SU-DHL-6 (cell line): ENCODE measurements around the gene PTK6.
A peak's percentile ranks its signal among the peaks of the same experiment; 100 is the strongest.

Source experiments
- H2AFZ ChIP-seq: fragments of 200-600 bp; sonication (generic); 2 replicates; pipeline ENCODE4 v1.6.1; 2014; ENCODE audit warnings: low read depth, mild to moderate bottlenecking, moderate library complexity, mixed read lengths, antibody characterized with exemption, low read length; ENCODE audit not compliant: severe bottlenecking
- H3F3A ChIP-seq: fragments of 200-600 bp; shearing (Covaris generic); 2 replicates; pipeline ENCODE4 v1.6.0; 2016; ENCODE audit warnings: antibody characterized with exemption, mild to moderate bottlenecking; ENCODE audit not compliant: insufficient read depth
- H3K27ac ChIP-seq: fragments of 200-600 bp; sonication (generic); 2 replicates; pipeline ENCODE4 v1.5.1; 2016; ENCODE audit warnings: low read depth, mild to moderate bottlenecking, low read length, moderate library complexity, mixed read lengths
- H3K27me3 ChIP-seq: fragments of 200-600 bp; sonication (generic), shearing (Covaris generic); 2 replicates; pipeline ENCODE4 v1.6.0; 2014; ENCODE audit warnings: mild to moderate bottlenecking, low read length
- H3K36me3 ChIP-seq: fragments of 200-600 bp; sonication (generic); 2 replicates; pipeline ENCODE4 v1.6.1; 2014; ENCODE audit warnings: mild to moderate bottlenecking, low read length, mixed read lengths
- H3K4me2 ChIP-seq: fragments of 300-600, 200-600 bp; shearing (Covaris generic), sonication (generic); 2 replicates; pipeline ENCODE4 v1.6.0; 2014; ENCODE audit warnings: low read length, low read depth, mild to moderate bottlenecking; ENCODE audit not compliant: poor library complexity, severe bottlenecking
- H3K4me3 ChIP-seq: fragments of 200-600 bp; sonication (generic); 2 replicates; pipeline ENCODE4 v1.5.1; 2014; ENCODE audit warnings: antibody characterized with exemption, low read length, mild to moderate bottlenecking, mixed read lengths; ENCODE audit not compliant: insufficient read depth, poor library complexity, severe bottlenecking
- H3K79me2 ChIP-seq: fragments of 200-600 bp; sonication (generic); 2 replicates; pipeline ENCODE4 v1.6.1; 2014; ENCODE audit warnings: mild to moderate bottlenecking, low read length, moderate library complexity; ENCODE audit not compliant: insufficient read depth
- H3K9ac ChIP-seq: fragments of 200-600 bp; sonication (generic); 2 replicates; pipeline ENCODE4 v1.7.0; 2014; ENCODE audit warnings: mild to moderate bottlenecking, low read length
- H3K9me2 ChIP-seq: fragments of 200-600 bp; sonication (generic); replicated peaks from 2 replicates; pipeline ENCODE4 v1.6.1; 2014; ENCODE audit warnings: low read length; ENCODE audit not compliant: insufficient read depth
- H3K9me3 ChIP-seq: fragments of 200-600 bp; sonication (generic); 2 replicates; pipeline ENCODE4 v1.6.1; 2014; ENCODE audit warnings: low read length, mixed read lengths; ENCODE audit not compliant: insufficient read depth
- H4K20me1 ChIP-seq: fragments of 200-600 bp; sonication (generic); 2 replicates; pipeline ENCODE4 v1.6.1; 2014; ENCODE audit warnings: low read depth, mild to moderate bottlenecking, antibody characterized with exemption, low read length, moderate library complexity, mixed read lengths
- CTCF ChIP-seq: fragments of 200-600 bp; sonication (generic); IDR thresholded peaks from one replicate; pipeline ENCODE4 v1.5.1; 2017; ENCODE audit warnings: antibody characterized with exemption, mild to moderate bottlenecking, low read length, moderate library complexity; ENCODE audit not compliant: insufficient read depth, poor library complexity, severe bottlenecking
- EZH2phosphoT487 ChIP-seq: fragments of 200-600 bp; sonication (generic), shearing (Covaris generic); conservative IDR thresholded peaks from 2 replicates; pipeline ENCODE4 v1.6.1; 2018; ENCODE audit warnings: mild to moderate bottlenecking, antibody characterized with exemption, low read length, moderate library complexity, mixed read lengths

PTK6 gene

GRCh38 chr20:63574829-63575743, 37.9 kb upstream of the PTK6 start:
- H3K79me2 ChIP-seq = no peaks in the 10 kb centered on the region
- H3F3A ChIP-seq = no peaks in the 10 kb centered on the region
- H3K9me2 ChIP-seq = no peaks in the 10 kb centered on the region
- H3K27me3 ChIP-seq = no peaks in the 10 kb centered on the region
- H3K27ac ChIP-seq = no peak overlapping the region
- no peak overlapping the region for H3K4me2 ChIP-seq
- H3K4me3 ChIP-seq = no peak overlapping the region
- no peak overlapping the region for H3K9ac ChIP-seq
- H3K9me3 ChIP-seq = no peaks in the 10 kb centered on the region
- no peaks in the 10 kb centered on the region for H3K36me3 ChIP-seq
- H4K20me1 ChIP-seq = no peaks in the 10 kb centered on the region
- no peak for TF ChIP-seq CTCF
- no peak for TF ChIP-seq EZH2phosphoT487
- H2AFZ ChIP-seq = no peak overlapping the region

GRCh38 chr20:63574156-63574828, 37.1 kb upstream of the PTK6 start, which contains the start of gene HELZ2:
TSS of gene HELZ2 (minus strand) at chr20:63574239. CDS start at chr20:63572385, 1,854 bp downstream.
- no peak within 1 kb of the TSS for H2AFZ ChIP-seq
- no peaks in the 10 kb centered on the region for H3F3A ChIP-seq
- H3K9ac ChIP-seq = peak within 1 kb of the TSS; percentile 36; the same call in 1 of the 2 replicates
- H3K4me2 ChIP-seq = peak within 1 kb of the TSS; percentile 58
- no peaks in the 10 kb centered on the region for H3K79me2 ChIP-seq
- TF ChIP-seq EZH2phosphoT487 (no peak), CTCF (no peak)
- H3K27me3 ChIP-seq = no peaks in the 10 kb centered on the region
- no peaks in the 10 kb centered on the region for H4K20me1 ChIP-seq
- H3K9me2 ChIP-seq = no peaks in the 10 kb centered on the region
- no peak within 1 kb of the TSS for H3K4me3 ChIP-seq
- no peak within 1 kb of the TSS for H3K27ac ChIP-seq
- no peaks in the 10 kb centered on the region for H3K36me3 ChIP-seq
- H3K9me3 ChIP-seq = no peaks in the 10 kb centered on the region

DNA sequence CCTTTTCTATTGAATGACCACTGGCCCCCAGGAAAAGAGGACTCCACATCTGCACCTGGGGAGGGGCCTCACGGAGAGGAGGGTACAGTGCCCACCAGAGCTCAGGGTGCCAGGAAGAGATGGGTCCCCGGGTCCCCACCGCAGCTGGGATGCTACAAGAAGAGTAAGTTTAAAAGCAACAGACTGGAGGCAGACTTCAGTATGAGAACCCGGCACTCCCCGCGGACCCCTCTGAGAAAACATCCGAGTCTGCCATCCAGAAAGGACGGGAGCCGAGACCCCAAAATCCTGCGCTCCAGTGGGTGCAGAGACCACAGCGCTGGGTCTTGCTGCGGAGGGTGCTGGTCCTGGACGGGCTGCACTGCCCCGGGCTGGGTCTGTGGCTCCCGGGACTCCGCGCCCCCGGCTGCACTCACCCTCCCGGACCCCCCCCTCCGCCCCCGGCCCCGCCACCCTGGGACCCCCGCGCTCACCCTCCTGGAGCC, 36.5 kb upstream of the PTK6 start:
- no peak overlapping the region for H2AFZ ChIP-seq
- H3K4me2 ChIP-seq = peak overlapping the region; percentile 58
- H3K9ac ChIP-seq = peak overlapping the region; percentile 36; the same call in 1 of the 2 replicates
- no peak overlapping the region for H3K4me3 ChIP-seq
- no peak overlapping the region for H3K27ac ChIP-seq
- H3K79me2 ChIP-seq = no peaks in the 10 kb centered on the region
- no peaks in the 10 kb centered on the region for H3F3A ChIP-seq
- no peaks in the 10 kb centered on the region for H3K9me3 ChIP-seq
- H4K20me1 ChIP-seq = no peaks in the 10 kb centered on the region
- no peaks in the 10 kb centered on the region for H3K9me2 ChIP-seq
- H3K36me3 ChIP-seq = no peaks in the 10 kb centered on the region
- no peaks in the 10 kb centered on the region for H3K27me3 ChIP-seq
- TF ChIP-seq EZH2phosphoT487 (no peak), CTCF (no peak)
